IPS-18c (cell line): Measurements from ENCODE around the gene BANP.
"Not testable (repeated sequence)": the region's sequence is repeated elsewhere in the genome, so short reads cannot be mapped to it uniquely, and the experiment has no call there.

Source experiments
- H3K4me3 ChIP-seq: 2 replicates; pipeline ENCODE4 v1.7.0; 2013; ENCODE audit warnings: low read depth, mild to moderate bottlenecking, low read length, moderate library complexity; ENCODE audit not compliant: insufficient read depth
- H3K9me3 ChIP-seq: one replicate; pipeline ENCODE4 v1.6.1; 2013; ENCODE audit warnings: mild to moderate bottlenecking, low read length, moderate library complexity; ENCODE audit not compliant: control insufficient read depth, insufficient read depth

The BANP gene

GRCh38 chr16:87996962-87997880 lies 46.0 kb downstream of the BANP start:
- no peaks in the 10 kb centered on the region for H3K9me3 ChIP-seq
- H3K4me3 ChIP-seq, result no peak overlapping the region

DNA sequence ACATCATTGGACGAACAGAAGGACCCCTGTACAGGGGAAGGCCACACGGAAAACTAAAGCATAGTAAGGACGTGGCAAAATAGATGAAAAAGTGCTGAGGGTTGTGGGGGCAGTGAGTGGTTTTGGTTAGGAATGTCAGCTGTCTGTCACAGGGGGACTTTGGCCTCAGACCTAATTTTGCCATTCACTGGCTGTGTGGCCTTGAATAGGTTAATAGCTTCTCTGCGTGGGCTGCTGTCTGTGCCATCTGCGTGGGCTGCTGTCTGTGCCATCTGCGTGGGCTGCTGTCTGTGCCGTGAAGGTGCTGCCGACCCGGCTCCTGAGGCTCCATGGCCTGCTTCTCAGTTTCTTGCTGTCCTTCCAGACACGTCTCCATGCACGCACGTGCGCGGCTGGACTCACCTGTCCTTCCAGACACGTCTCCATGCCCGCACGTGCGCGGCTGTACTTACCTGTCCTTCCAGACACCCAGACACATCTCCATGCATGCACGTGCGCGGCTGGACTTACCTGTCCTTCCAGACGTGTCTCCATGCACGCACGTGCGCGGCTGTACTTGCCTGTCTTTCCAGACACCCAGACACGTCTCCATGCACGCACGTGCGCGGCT lies 47.1 kb downstream of the BANP start:
- H3K4me3 ChIP-seq, H3K9me3 ChIP-seq: not testable (repeated sequence)

DNA sequence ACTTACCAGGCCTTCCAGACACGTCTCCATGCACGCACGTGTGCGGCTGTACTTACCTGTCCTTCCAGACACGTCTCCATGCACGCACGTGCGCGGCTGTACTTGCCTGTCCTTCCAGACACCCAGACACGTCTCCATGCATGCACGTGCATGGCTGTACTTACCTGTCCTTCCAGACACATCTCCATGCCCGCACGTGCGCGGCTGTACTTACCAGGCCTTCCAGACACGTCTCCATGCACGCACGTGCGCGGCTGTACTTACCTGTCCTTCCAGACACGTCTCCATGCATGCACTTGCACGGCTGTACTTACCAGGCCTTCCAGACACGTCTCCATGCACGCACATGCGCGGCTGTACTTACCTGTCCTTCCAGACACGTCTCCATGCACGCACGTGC lies 47.8 kb downstream of the BANP start:
- not testable (repeated sequence) for H3K9me3 ChIP-seq, H3K4me3 ChIP-seq

DNA sequence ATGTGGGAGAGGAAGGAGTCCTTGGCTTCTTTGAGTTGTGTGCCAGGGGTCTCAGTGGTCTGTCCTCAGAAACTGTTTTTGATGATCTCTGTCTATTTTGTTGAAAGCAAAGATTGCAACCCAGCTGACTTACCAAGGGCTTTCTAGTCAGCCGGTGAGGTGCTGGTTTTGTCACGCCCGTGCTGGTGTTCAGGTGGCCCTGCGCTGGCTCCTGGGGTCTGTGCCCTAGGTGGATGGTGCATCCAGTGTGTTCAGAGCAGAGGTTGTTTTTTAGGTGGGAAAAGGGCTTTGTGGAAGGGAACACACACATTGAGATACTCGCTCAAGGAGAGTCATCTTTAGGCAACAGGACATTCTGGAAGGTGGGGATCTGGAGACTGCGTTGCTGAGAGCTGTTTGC lies 51.0 kb downstream of the BANP start:
- Histone ChIP-seq H3K4me3 (no peak overlapping the region), H3K9me3 (peaks cover 1% of the 10 kb centered on the region)

- peaks cover 4% of the 10 kb centered on the region for H3K9me3 ChIP-seq
- H3K4me3 ChIP-seq, result no peak overlapping the region
These were observed 51.5 kb downstream of the BANP start for GRCh38 chr16:88002749-88003148.

DNA sequence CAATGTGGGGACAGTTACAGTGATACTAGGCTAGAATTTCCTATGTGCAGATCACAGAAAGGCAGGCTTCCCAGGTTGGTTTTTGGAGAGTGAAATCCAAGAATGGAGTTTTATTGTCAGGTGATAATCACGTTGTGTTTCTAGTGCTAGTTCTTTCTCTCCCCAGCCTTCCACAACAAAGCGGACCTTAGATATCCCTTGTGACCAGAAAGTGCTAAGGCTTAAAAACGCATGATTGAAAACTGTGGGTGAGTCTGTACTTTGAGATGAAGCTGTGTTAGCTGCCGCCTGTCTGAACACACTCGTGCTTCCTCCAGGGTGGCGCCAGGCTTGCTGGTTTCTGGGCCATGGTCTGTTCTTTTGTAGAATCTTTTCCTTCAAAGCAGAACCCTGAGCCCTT lies 52.1 kb downstream of the BANP start:
- Histone ChIP-seq H3K9me3 (peaks cover 4% of the 10 kb centered on the region), H3K4me3 (no peak overlapping the region)

GRCh38 chr16:88003736-88004135 lies 52.5 kb downstream of the BANP start:
- Histone ChIP-seq H3K4me3 (no peak overlapping the region), H3K9me3 (peaks cover 4% of the 10 kb centered on the region)

DNA sequence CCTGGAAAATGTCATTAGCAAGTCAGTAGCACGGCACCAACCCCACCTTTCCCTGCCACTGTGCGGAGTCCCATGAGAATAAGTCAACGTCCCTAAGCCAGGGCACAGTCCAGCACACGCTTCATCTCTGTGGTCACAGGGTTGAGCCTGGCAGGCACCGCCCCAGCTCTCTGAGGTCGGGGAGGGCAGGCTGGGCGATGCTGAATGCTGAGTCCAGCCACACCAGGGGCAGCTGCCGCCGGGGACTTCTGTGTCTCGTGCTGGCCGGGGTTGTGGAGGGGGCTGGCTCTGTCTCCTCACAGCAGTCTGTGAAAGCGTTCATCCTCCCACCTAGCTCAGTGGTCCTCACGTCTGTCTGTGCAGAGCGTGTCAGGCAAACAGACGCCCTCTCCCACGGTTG lies 53.2 kb downstream of the BANP start:
- H3K4me3 ChIP-seq, result no peak overlapping the region
- peaks cover 4% of the 10 kb centered on the region for H3K9me3 ChIP-seq

GRCh38 chr16:88005181-88005581 lies 53.9 kb downstream of the BANP start:
- peaks cover 4% of the 10 kb centered on the region for H3K9me3 ChIP-seq
- H3K4me3 ChIP-seq, result no peak overlapping the region

DNA sequence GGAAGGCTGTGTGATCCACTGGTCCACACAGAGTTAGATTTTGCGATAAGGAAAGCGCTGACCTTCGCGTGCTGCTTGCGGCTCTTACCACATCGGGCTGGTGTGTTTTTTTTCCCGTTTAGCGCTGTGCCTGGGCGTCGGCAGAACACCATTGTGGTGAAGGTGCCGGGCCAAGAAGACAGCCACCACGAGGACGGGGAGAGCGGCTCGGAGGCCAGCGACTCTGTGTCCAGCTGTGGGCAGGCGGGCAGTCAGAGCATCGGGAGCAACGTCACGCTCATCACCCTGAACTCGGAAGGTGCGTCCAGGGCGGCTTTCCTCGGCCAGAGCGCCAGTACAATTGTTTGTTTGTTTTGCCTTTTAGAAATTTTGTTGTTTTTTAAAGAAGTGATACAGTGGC lies 54.7 kb downstream of the BANP start:
- Histone ChIP-seq H3K4me3 (no peak overlapping the region), H3K9me3 (peaks cover 7% of the 10 kb centered on the region)

DNA sequence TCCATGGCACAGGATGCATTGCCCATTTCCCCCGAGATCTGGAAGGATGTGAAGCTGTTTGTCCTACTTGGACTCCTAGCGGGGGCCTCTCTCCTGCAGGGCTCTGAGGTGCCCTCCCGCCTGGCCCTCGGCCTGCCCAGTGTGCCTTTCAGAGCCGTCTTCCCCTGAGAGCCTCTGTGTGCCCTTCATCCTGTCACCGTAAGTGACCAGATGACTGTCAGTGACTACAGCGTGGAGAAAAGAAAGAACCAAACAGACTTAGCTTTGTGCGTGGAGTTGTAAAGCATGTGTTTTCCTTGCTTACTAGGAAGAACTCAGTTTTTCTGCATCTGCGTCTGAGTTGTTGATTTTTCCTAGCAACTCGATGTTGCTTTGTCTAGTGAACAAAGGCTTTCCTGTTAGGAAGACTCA lies 56.1 kb downstream of the BANP start:
- Histone ChIP-seq H3K9me3 (peaks cover 7% of the 10 kb centered on the region), H3K4me3 (no peak overlapping the region)

DNA sequence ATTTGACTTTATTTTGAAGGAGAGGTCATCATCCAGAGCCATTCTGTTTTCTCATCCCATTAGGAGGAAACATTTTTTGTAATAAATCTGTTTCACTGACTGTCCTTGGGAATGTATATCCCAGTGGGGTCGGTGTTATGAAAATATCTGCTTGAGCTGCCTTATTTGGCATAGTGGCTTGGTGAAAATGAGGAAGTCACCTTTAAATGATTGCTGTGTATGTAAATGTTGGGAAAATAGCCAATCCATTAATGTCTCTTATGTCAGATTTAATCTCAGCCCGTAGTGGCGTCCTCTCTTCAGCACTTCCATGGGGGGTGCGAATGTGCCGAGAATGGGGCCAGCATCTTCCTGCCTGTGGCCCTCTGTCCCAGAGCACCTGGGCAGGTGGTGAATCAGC lies 57.6 kb downstream of the BANP start:
- peaks cover 7% of the 10 kb centered on the region for H3K9me3 ChIP-seq
- no peak overlapping the region for H3K4me3 ChIP-seq

DNA sequence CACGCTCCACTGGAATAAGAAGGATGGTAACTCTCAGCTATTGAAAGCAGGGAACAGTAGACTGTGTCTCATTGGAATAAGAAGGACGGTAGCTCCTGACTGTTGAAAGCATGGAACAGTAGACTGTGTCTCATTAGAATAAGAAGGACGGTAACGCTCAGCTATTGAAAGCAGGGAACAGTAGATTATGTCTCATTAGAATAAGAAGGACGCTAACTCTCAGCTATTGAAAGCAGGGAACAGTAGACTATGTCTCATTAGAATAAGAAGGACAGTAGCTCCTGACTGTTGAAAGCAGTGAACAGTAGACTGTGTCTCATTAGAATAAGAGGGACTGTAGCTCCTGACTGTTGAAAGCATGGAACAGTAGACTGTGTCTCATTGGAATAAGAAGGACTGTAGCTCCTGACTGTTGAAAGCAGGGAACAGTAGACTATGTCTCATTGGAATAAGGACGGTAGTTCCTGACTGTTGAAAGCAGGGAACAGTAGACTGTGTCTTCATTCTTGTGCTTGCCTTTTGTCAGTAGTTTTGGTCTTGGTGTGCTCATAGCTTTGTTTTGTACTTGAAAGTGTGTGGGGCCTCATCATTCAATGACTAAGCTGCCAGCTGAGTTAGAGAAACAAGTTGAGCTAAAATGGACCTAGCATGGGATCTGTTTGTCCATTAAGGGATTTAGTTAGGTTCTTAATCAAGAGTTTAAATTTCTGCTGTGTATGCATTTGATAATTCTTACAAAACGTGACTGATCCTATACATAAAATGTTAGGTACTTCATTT lies 58.5 kb downstream of the BANP start:
- H3K4me3 ChIP-seq, result no peak overlapping the region
- peaks cover 7% of the 10 kb centered on the region for H3K9me3 ChIP-seq

DNA sequence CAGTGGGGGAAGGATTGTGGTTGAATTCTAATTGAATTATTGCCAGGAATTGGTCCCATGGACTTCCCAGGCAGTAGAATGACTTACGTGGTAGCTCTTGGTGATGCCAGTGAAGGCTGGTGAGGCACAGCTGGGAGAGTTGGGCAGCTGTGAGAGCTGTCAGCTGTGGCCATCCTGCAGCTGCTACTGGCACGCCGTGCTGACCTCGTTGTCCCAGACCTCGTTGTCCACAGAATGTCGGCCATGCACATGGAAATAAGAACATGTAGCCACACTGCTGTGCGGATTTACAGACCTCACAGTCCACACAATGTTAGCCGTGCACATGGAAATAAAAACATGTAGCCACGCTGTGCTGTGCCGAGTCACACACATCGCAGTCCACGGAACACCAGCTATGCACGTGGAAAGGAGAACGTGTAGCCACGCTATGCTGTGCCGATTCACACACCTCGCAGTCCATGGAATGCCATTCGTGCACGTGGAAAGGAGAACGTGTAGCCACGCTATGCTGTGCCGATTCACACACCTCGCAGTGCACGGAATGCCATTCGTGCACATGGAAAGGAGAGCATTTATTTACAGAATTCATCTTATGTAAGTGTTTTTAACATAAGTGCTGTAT lies 59.2 kb downstream of the BANP start:
- no peak overlapping the region for H3K4me3 ChIP-seq
- H3K9me3 ChIP-seq, result peaks cover 7% of the 10 kb centered on the region

GRCh38 chr16:88010968-88011483 lies 59.8 kb downstream of the BANP start:
- H3K4me3 ChIP-seq, result no peak overlapping the region
- peaks cover 7% of the 10 kb centered on the region for H3K9me3 ChIP-seq

GRCh38 chr16:88012360-88012759 lies 61.1 kb downstream of the BANP start:
- Histone ChIP-seq H3K9me3 (peaks cover 4% of the 10 kb centered on the region), H3K4me3 (no peak overlapping the region)

- Histone ChIP-seq H3K9me3 (peaks cover 3% of the 10 kb centered on the region), H3K4me3 (no peak overlapping the region)
These were observed 61.9 kb downstream of the BANP start for GRCh38 chr16:88013091-88013609.
